GM12878 (cell line): ENCODE measurements around the gene RIC3.

Source experiments
- DPF2 ChIP-seq: fragments of 450-650 bp; IDR thresholded peaks from 2 replicates; pipeline ENCODE4 v1.6.1; 2017; ENCODE audit warnings: mild to moderate bottlenecking
- TARDBP ChIP-seq: IDR thresholded peaks from 2 replicates; pipeline ENCODE4 v1.6.1; 2016; ENCODE audit warnings: borderline replicate concordance
- ZNF24 ChIP-seq: fragments of 450-650 bp; IDR thresholded peaks from 2 replicates; pipeline ENCODE4 v1.6.1; 2017; ENCODE audit warnings: antibody characterized with exemption, mild to moderate bottlenecking

DNA sequence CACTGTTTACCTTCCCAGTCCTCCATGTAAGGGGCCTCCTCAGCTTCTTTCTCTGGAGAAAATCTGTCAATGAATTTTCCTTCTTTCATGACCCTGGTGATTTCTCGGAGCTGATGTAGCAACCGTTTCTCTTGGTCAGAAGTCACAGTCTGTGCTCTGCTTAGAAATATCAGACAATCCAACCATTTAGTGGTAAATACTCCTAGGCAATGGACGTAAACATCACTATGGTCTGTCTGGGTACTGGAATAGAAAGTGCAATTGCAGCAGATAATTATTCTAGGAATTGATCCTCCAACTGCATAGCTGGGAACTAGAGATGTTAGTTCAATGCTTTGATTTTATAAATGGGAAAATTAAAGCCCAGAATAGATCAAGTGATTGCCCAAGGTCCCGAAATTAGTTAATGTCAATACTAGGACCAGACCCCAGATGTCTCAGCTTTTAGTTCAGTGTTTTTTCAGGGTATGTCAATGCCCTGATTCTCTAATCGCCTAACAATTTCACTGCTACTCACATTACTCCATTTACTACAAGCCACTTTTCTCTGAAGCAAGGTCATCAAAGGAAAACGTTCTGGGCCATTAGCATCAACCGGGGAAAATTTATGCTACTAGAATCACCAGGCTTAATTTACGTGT lies 42.1 kb downstream of the RIC3 start:
- TF ChIP-seq DPF2 (no peak), ZNF24 (no peak), TARDBP (no peak)
